Liver (tissue), 3 donors: ENCODE results near the gene PWP1.

Experiments
- CTCF ChIP-seq: fragments of 150-350 bp; IDR thresholded peaks from 2 replicates; pipeline ENCODE4 v1.5.1; 2017; ENCODE audit warnings: improper control_type of control experiment, low read depth, low read length; ENCODE audit not compliant: missing input control
- EGR1 ChIP-seq, 2 donors: IDR thresholded peaks; 2 replicates each; pipeline ENCODE4 v1.6.1; 2016 to 2018; ENCODE audit warnings: antibody characterized with exemption in 2 of 2, low read depth in 2 of 2
- MAX ChIP-seq: IDR thresholded peaks from 2 replicates; pipeline ENCODE4 v1.6.1; 2016; ENCODE audit warnings: antibody characterized with exemption
- RAD21 ChIP-seq, 2 donors: IDR thresholded peaks; 2 replicates each; pipeline ENCODE4 v1.6.1; 2016; ENCODE audit warnings: antibody characterized with exemption in 2 of 2, mild to moderate bottlenecking in 2 of 2
- REST ChIP-seq: IDR thresholded peaks from 2 replicates; pipeline ENCODE4 v1.6.1; 2016; ENCODE audit warnings: antibody characterized with exemption, mild to moderate bottlenecking
- SP1 ChIP-seq: IDR thresholded peaks from 2 replicates; pipeline ENCODE4 v1.6.1; 2018; ENCODE audit warnings: antibody characterized with exemption, mild to moderate bottlenecking
- TAF1 ChIP-seq: conservative IDR thresholded peaks from 2 replicates; pipeline ENCODE4 v1.6.1; 2016; ENCODE audit warnings: antibody characterized with exemption, mild to moderate bottlenecking
- YY1 ChIP-seq: IDR thresholded peaks from 2 replicates; pipeline ENCODE4 v1.6.1; 2016; ENCODE audit warnings: antibody characterized with exemption, mild to moderate bottlenecking
- donor health status: healthy.
- donor health status: healthy.

GRCh38 chr12:107681836-107682820 lies 3.5 kb upstream of the PWP1 start:
- TF ChIP-seq CTCF (no peak), YY1 (no peak), TAF1 (no peak), EGR1 (IDR thresholded peaks at IDR 0.05; ENCODE audit: low read depth in 2 of 2) (no peak), RAD21 (IDR thresholded peaks at IDR 0.05) (no peak), MAX (no peak), REST (no peak), SP1 (no peak)
